Stimulated activated CD4-positive, alpha-beta T cell treated with anti-CD3 and anti-CD28 coated beads, TNF-alpha, amount 100 ng/mL, for 4 hours (primary cell): ENCODE data around the gene FGF2.
"Not testable (repeated sequence)": the region's sequence is repeated elsewhere in the genome, so short reads cannot be mapped to it uniquely, and the experiment has no call there.

Experiments
- DNase-seq, 3 experiments: peaks; one replicate each; pipeline ENCODE4 v3.0.0-alpha.2; 2020; ENCODE audit warnings: low read depth in 3 of 3

Gene FGF2

GRCh38 chr4:122845066-122845465, 18.4 kb downstream of the FGF2 start:
- no peak for DNase-seq

- no peak for DNase-seq
These were observed 19.1 kb downstream of the FGF2 start for GRCh38 chr4:122845760-122846159.

GRCh38 chr4:122847931-122848330, 21.3 kb downstream of the FGF2 start:
- no peak for DNase-seq

- not testable (repeated sequence) for DNase-seq
These were observed 23.2 kb downstream of the FGF2 start for GRCh38 chr4:122849789-122850188.

- no peak for DNase-seq
These were observed 24.9 kb downstream of the FGF2 start for GRCh38 chr4:122851568-122851967.

GRCh38 chr4:122854447-122855352, 28.1 kb downstream of the FGF2 start:
- no peak for DNase-seq

- no peak for DNase-seq
These were observed 28.8 kb downstream of the FGF2 start for GRCh38 chr4:122855353-122855890.

GRCh38 chr4:122857160-122857559, 30.5 kb downstream of the FGF2 start:
- no peak for DNase-seq

- DNase-seq, result no peak
These were observed 32.1 kb downstream of the FGF2 start for GRCh38 chr4:122858705-122859104.

- no peak for DNase-seq
These were observed 34.7 kb downstream of the FGF2 start for GRCh38 chr4:122861172-122861943.

GRCh38 chr4:122863639-122864038, 37.0 kb downstream of the FGF2 start:
- DNase-seq, result no peak

- no peak for DNase-seq
These were observed 38.8 kb downstream of the FGF2 start for GRCh38 chr4:122865425-122865824.

GRCh38 chr4:122868235-122868634, 41.6 kb downstream of the FGF2 start:
- not testable (repeated sequence) for DNase-seq

GRCh38 chr4:122873146-122873545, 46.5 kb downstream of the FGF2 start:
- DNase-seq, result no peak

- no peak for DNase-seq
These were observed 47.4 kb downstream of the FGF2 start for GRCh38 chr4:122873821-122874593.

GRCh38 chr4:122875949-122876348, 49.3 kb downstream of the FGF2 start:
- DNase-seq, result no peak

GRCh38 chr4:122876456-122876855, 49.8 kb downstream of the FGF2 start:
- DNase-seq, result no peak

GRCh38 chr4:122879001-122879400, 52.4 kb downstream of the FGF2 start:
- no peak for DNase-seq

GRCh38 chr4:122882857-122883735, 56.5 kb downstream of the FGF2 start:
- no peak for DNase-seq

GRCh38 chr4:122884499-122884898, 57.9 kb downstream of the FGF2 start:
- no peak for DNase-seq

- DNase-seq, result no peak
These were observed 63.1 kb downstream of the FGF2 start for GRCh38 chr4:122889726-122890125.
